Activated CD4-positive, alpha-beta T cell treated with anti-CD3 and anti-CD28 coated beads for 36 hours (primary cell): ENCODE data around the gene ALDH1A2. TPM values are rescaled to one million over a fixed set of nuclear protein-coding genes. Genes with fewer than 3 reads are reported as not detected.

ENCODE experiments used
- ATAC-seq: fragments of 200-7000 bp; cut with Tn5 transposase; one replicate; pipeline ENCODE4 v1.10.0; 2021; ENCODE audit warnings: mild to moderate bottlenecking, moderate library complexity
- CTCF ChIA-PET: fragments of 350-600 bp; sonication (Branson Sonifier 250); formaldehyde crosslinking; loops from one replicate; lab custom pipeline; 2021; ENCODE audit warnings: antibody characterized with exemption; lab: Charles Lee
- POLR2A ChIA-PET: fragments of 350-600 bp; sonication (Branson Sonifier 250); formaldehyde crosslinking; loops from one replicate; lab custom pipeline; 2021; ENCODE audit warnings: antibody characterized with exemption, inconsistent platforms; lab: Charles Lee
- DNase-seq: peaks from one replicate; pipeline ENCODE4 v3.0.0-alpha.2; 2020
- H3K27ac Mint-ChIP-seq: one replicate; pipeline ENCODE4 v1.8.0; 2021; ENCODE audit warnings: mixed read lengths
- H3K27me3 Mint-ChIP-seq: one replicate; pipeline ENCODE4 v1.8.0; 2021; ENCODE audit warnings: mixed read lengths
- H3K36me3 Mint-ChIP-seq: one replicate; pipeline ENCODE4 v1.8.0; 2021; ENCODE audit warnings: low read depth, mixed read lengths
- H3K4me1 Mint-ChIP-seq: one replicate; pipeline ENCODE4 v1.8.0; 2021; ENCODE audit warnings: mixed read lengths
- H3K4me3 Mint-ChIP-seq: one replicate; pipeline ENCODE4 v1.8.0; 2021; ENCODE audit warnings: mild to moderate bottlenecking, moderate library complexity, mixed read lengths
- H3K9me3 Mint-ChIP-seq: one replicate; pipeline ENCODE4 v1.8.0; 2021; ENCODE audit warnings: low read depth, mixed read lengths
- intact Hi-C, 2 experiments: fragments of 100-400 bp; cut with DNase I in 1 of 2; cut with micrococcal nuclease in 1 of 2; formaldehyde crosslinking; loops; one replicate each; pipeline versions ENCODE4 v1.14.2 to v1.15.1; 2022 to 2024; cut with DNase I, micrococcal nuclease
- total RNA-seq, 2 experiments: library from RNA; stranded (reverse); gene quantifications; one replicate each; pipeline ENCODE4 v1.2.3, GENCODE V29; 2021

The ALDH1A2 gene
- total RNA-seq, 2 experiments from 2014 or later, result not detected

GRCh38 chr15:57950381-57950946 lies 115.0 kb downstream of the ALDH1A2 start:
- POLR2A ChIA-PET, result no interaction called here
- Mint-ChIP-seq H3K36me3 (no peaks in the 10 kb centered on the region), H3K4me3 (no peak overlapping the region), H3K9me3 (no peaks in the 10 kb centered on the region), H3K27ac (no peak overlapping the region), H3K27me3 (peaks cover 7% of the 10 kb centered on the region), H3K4me1 (no peaks in the 10 kb centered on the region)
- DNase-seq (no peak), ATAC-seq (no peak)
- intact Hi-C loops, result no loop called here
- CTCF ChIA-PET, result no interaction called here

- ATAC-seq (no peak), DNase-seq (no peak)
- ChIA-PET POLR2A (no interaction called here), CTCF (interaction anchor here (1.0 kb wide), 1 partner anchor 19 kb away, joined by 3 read pairs; no protein-coding TSS in a partner anchor)
- H3K4me3 Mint-ChIP-seq, result no peak overlapping the region
- peaks cover 7% of the 10 kb centered on the region for H3K27me3 Mint-ChIP-seq
- no peaks in the 10 kb centered on the region for H3K4me1 Mint-ChIP-seq
- H3K27ac Mint-ChIP-seq, result no peak overlapping the region
- intact Hi-C loops, result no loop called here
- no peaks in the 10 kb centered on the region for H3K36me3 Mint-ChIP-seq
- H3K9me3 Mint-ChIP-seq, result no peaks in the 10 kb centered on the region
Observed at GRCh38 chr15:57949374-57949943, 116.1 kb downstream of the ALDH1A2 start.

DNA sequence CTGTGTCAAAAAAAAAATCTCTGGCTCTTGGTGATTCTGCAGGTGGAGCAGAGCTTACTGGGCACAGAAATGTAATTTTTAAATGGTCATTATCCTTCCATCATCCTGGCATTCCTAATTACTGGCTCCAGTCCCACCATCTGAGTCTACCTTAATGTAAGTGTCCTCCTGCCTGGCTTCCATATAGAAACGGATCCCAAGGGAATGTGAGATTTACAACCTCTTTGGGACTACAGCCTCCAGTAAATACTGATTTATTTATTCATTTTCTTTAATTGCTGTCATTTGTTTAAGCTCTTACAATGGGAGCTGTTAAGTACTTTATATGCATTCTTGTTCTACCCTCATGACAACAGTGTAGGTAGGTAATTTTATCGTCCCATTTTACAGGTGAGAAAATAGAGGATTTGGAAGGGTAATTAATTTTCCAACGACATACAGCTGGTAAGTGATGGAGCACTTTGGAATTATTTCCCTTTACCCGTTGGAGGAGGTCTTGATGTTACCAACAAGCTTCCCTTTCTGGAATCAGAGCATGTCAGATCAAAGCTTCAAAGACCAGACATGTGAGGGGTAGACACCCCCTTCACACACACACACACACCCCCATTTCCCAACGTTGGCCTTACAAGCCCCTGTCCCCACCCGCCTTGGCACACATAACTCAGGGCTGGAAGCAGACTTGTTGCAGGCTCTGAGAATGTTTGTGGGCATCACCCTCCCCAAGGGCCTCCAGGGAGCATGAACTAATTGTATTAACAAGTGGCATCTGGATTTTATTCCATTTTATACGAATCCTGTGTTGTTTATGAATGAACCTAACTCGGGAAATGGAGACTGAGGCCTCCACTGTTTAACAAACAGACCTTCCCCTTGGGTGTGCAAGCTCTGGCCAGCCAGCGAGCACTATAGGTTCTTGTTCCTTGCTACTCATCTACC lies 116.9 kb downstream of the ALDH1A2 start:
- H3K4me1 Mint-ChIP-seq, result no peaks in the 10 kb centered on the region
- no peaks in the 10 kb centered on the region for H3K36me3 Mint-ChIP-seq
- DNase-seq, result no peak
- intact Hi-C loops, result no loop called here
- H3K9me3 Mint-ChIP-seq, result no peaks in the 10 kb centered on the region
- H3K4me3 Mint-ChIP-seq, result no peak overlapping the region
- ChIA-PET POLR2A (no interaction called here), CTCF (interaction anchor here (1.0 to 1.4 kb wide), 2 partner anchors 18 to 122 kb away, joined by 3 to 4 read pairs; no protein-coding TSS in a partner anchor)
- H3K27me3 Mint-ChIP-seq, result peaks cover 7% of the 10 kb centered on the region
- H3K27ac Mint-ChIP-seq, result no peak overlapping the region
- ATAC-seq, result no peak

DNA sequence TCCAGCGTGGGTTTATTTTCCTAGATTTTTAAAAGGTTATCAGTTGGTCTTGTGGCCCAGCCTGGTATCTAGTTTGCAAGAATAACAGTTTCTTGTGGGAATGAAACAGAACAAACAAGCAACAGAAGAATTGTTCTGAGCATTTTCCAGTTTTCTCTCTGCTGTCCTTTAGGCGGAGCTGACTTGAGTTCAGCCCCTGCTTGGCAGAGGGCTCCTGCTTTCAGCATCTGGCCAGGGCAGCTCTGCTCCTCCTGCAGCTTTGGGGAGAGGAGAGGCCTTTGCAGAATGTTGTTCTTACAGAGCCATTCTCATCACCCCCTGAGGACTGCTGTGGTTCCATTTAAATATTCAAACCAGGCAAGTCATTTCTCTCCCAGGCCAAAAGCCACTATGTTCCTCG lies 117.7 kb downstream of the ALDH1A2 start:
- Mint-ChIP-seq H3K9me3 (no peaks in the 10 kb centered on the region), H3K36me3 (no peaks in the 10 kb centered on the region), H3K4me1 (no peaks in the 10 kb centered on the region), H3K27me3 (peaks cover 9% of the 10 kb centered on the region), H3K27ac (no peak overlapping the region), H3K4me3 (no peak overlapping the region)
- ChIA-PET CTCF (interaction anchor here (1.4 kb wide), 1 partner anchor 123 kb away, joined by 4 read pairs; no protein-coding TSS in a partner anchor), POLR2A (no interaction called here)
- DNase-seq (no peak), ATAC-seq (no peak)
- intact Hi-C loops, result no loop called here

GRCh38 chr15:57947282-57947681 lies 118.2 kb downstream of the ALDH1A2 start:
- Mint-ChIP-seq H3K9me3 (no peaks in the 10 kb centered on the region), H3K4me3 (no peak overlapping the region), H3K4me1 (no peaks in the 10 kb centered on the region), H3K27ac (no peak overlapping the region), H3K27me3 (peaks cover 11% of the 10 kb centered on the region), H3K36me3 (no peaks in the 10 kb centered on the region)
- ChIA-PET CTCF (interaction anchor here (1.4 kb wide), 1 partner anchor 124 kb away, joined by 4 read pairs; no protein-coding TSS in a partner anchor), POLR2A (no interaction called here)
- intact Hi-C loops, result no loop called here
- ATAC-seq (no peak), DNase-seq (no peak)

GRCh38 chr15:57946491-57947048 lies 118.9 kb downstream of the ALDH1A2 start:
- Mint-ChIP-seq H3K4me3 (no peak overlapping the region), H3K9me3 (no peaks in the 10 kb centered on the region), H3K4me1 (no peaks in the 10 kb centered on the region), H3K27ac (no peak overlapping the region), H3K27me3 (peaks cover 12% of the 10 kb centered on the region), H3K36me3 (no peaks in the 10 kb centered on the region)
- ATAC-seq, result no peak
- POLR2A ChIA-PET, result no interaction called here
- CTCF ChIA-PET, result no interaction called here
- no peak for DNase-seq
- intact Hi-C loops, result no loop called here

DNA sequence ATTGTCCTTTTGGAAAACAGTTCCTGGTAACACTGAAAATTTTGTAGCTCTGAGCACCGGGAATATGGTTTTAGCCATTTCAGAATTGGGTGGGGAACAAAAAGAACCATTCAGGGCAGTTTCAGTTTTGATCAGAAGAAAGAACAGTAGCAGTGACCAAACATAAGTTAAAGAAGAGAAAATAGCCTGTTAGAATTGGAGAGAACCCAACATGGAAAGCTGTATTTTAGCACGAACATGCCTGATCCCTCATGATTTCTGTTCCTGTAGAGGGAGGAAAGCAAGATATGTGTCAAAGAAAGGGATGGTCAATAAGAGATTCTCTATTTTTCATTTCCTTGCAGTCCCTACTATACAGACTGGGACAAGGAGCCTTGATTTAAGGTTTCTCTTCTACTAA lies 119.9 kb downstream of the ALDH1A2 start:
- Mint-ChIP-seq H3K36me3 (no peaks in the 10 kb centered on the region), H3K4me3 (no peak overlapping the region), H3K4me1 (no peaks in the 10 kb centered on the region), H3K27me3 (peaks cover 13% of the 10 kb centered on the region), H3K9me3 (no peaks in the 10 kb centered on the region), H3K27ac (no peak overlapping the region)
- ATAC-seq (no peak), DNase-seq (no peak)
- intact Hi-C loops, result no loop called here
- POLR2A ChIA-PET, result no interaction called here
- CTCF ChIA-PET, result no interaction called here

GRCh38 chr15:57943754-57944420 lies 121.6 kb downstream of the ALDH1A2 start:
- CTCF ChIA-PET, result interaction anchor here (1.2 kb wide), 1 partner anchor 82 kb away, joined by 3 read pairs; no protein-coding TSS in a partner anchor
- Mint-ChIP-seq H3K4me3 (no peak overlapping the region), H3K27ac (no peak overlapping the region)

DNA sequence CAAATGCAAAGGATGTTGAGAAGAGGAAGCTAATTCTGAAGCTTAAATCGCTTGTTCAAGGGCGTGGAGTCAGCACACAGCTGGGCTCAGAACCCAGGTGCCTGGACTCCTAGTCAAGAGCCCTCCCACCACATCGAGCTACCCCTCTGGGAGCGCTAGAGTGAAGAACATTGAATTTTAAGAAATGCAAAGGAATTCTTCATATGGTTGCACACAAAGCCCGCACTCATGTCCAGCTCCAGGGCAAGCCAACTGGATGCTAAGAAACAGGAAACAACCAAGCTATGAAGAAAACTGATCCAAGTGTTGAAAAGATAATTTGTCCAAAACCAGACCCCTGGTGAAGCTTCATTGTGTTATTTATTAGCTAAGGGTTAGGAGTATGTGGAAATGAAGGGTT lies 122.3 kb downstream of the ALDH1A2 start:
- H3K27ac Mint-ChIP-seq, result no peak overlapping the region
- no peaks in the 10 kb centered on the region for H3K4me1 Mint-ChIP-seq
- no peak overlapping the region for H3K4me3 Mint-ChIP-seq
- POLR2A ChIA-PET, result no interaction called here
- no peak for ATAC-seq
- CTCF ChIA-PET, result interaction anchor here (1.2 kb wide), 1 partner anchor 82 kb away, joined by 3 read pairs; no protein-coding TSS in a partner anchor
- no peaks in the 10 kb centered on the region for H3K9me3 Mint-ChIP-seq
- no peak for DNase-seq
- H3K27me3 Mint-ChIP-seq, result peaks cover 31% of the 10 kb centered on the region
- H3K36me3 Mint-ChIP-seq, result no peaks in the 10 kb centered on the region
- intact Hi-C loops, result no loop called here

More at GRCh38 chr15:57943754-57944420, 121.6 kb downstream of the ALDH1A2 start:
- POLR2A ChIA-PET, result no interaction called here
- H3K36me3 Mint-ChIP-seq, result no peaks in the 10 kb centered on the region
- H3K4me1 Mint-ChIP-seq, result no peaks in the 10 kb centered on the region
- no peak for DNase-seq
- H3K9me3 Mint-ChIP-seq, result no peaks in the 10 kb centered on the region
- H3K27me3 Mint-ChIP-seq, result peaks cover 24% of the 10 kb centered on the region
- intact Hi-C loops, result no loop called here
- ATAC-seq, result no peak

DNA sequence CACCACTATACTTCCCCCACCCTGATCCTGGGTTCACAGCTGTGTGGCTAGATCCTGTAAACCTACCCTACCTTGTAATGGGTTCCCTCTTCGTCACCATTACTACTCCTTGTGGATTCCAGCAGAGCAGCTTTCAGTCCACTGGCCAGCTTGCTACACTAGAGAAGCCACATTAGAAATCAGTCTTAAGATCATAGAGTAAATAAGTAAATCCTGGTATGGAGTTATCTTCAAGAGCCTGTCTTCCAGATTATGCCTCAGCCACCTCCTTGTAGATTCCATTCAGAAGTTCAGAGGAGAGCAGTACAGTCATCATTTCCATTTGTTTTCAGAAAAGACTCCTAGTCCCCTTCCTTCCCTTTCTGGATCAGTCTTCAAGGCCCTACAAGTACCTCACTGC lies 123.7 kb downstream of the ALDH1A2 start:
- POLR2A ChIA-PET, result no interaction called here
- peaks cover 34% of the 10 kb centered on the region for H3K27me3 Mint-ChIP-seq
- DNase-seq, result no peak
- H3K27ac Mint-ChIP-seq, result no peak overlapping the region
- no peaks in the 10 kb centered on the region for H3K9me3 Mint-ChIP-seq
- H3K36me3 Mint-ChIP-seq, result no peaks in the 10 kb centered on the region
- CTCF ChIA-PET, result no interaction called here
- H3K4me1 Mint-ChIP-seq, result no peaks in the 10 kb centered on the region
- ATAC-seq, result no peak
- no peak overlapping the region for H3K4me3 Mint-ChIP-seq
- intact Hi-C loops, result no loop called here

- intact Hi-C loops, result no loop called here
- no peak overlapping the region for H3K4me3 Mint-ChIP-seq
- H3K4me1 Mint-ChIP-seq, result no peaks in the 10 kb centered on the region
- no peaks in the 10 kb centered on the region for H3K9me3 Mint-ChIP-seq
- ChIA-PET CTCF (interaction anchor here (0.6 to 0.7 kb wide), 2 partner anchors 45 to 85 kb away, joined by 3 read pairs; no protein-coding TSS in a partner anchor), POLR2A (no interaction called here)
- H3K27me3 Mint-ChIP-seq, result peaks cover 42% of the 10 kb centered on the region
- no peaks in the 10 kb centered on the region for H3K36me3 Mint-ChIP-seq
- ATAC-seq (no peak), DNase-seq (no peak)
- H3K27ac Mint-ChIP-seq, result no peak overlapping the region
Observed at GRCh38 chr15:57932348-57932747, 133.2 kb downstream of the ALDH1A2 start.
